GM12864 (cell line): ENCODE measurements around the gene CILP.

Source experiments
- DNase-seq: peaks from one replicate; pipeline ENCODE4 v3.0.0-alpha.2; 2011; ENCODE audit warnings: low read depth
- H3K4me3 ChIP-seq: 2 replicates; pipeline ENCODE4 v1.5.1; 2011; ENCODE audit warnings: mild to moderate bottlenecking, low read depth, low read length, control low read depth
- TF ChIP-seq, protein P1 (sequence below): IDR thresholded peaks from 2 replicates; pipeline ENCODE4 v1.5.1; 2011; ENCODE audit warnings: low read depth, mild to moderate bottlenecking, moderate library complexity, low read length, control low read depth, inconsistent platforms; ENCODE audit errors: missing control alignments

The CILP gene

DNA sequence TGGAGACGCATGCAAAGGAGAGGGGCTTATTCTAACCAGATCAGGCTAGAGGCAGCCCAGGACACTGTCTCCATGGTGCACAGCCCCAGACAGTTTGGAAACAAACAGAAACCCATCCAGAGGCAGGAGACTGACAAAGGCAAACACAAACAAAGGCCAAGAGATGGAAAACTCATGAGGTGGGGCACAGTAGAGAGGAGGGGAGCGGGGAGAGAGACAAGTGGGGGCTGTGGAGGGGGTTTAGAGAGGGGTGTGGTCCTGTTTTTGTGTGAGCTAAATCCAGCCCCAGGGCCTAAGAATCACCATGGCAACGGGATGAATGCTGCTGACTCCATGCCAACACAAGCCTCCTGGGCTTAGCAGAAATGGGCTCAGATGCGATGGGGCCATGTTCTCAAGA lies 43.1 kb upstream of the CILP start:
- H3K4me3 ChIP-seq: no peak overlapping the region
- DNase-seq: no peak
- TF ChIP-seq, protein P1, sequence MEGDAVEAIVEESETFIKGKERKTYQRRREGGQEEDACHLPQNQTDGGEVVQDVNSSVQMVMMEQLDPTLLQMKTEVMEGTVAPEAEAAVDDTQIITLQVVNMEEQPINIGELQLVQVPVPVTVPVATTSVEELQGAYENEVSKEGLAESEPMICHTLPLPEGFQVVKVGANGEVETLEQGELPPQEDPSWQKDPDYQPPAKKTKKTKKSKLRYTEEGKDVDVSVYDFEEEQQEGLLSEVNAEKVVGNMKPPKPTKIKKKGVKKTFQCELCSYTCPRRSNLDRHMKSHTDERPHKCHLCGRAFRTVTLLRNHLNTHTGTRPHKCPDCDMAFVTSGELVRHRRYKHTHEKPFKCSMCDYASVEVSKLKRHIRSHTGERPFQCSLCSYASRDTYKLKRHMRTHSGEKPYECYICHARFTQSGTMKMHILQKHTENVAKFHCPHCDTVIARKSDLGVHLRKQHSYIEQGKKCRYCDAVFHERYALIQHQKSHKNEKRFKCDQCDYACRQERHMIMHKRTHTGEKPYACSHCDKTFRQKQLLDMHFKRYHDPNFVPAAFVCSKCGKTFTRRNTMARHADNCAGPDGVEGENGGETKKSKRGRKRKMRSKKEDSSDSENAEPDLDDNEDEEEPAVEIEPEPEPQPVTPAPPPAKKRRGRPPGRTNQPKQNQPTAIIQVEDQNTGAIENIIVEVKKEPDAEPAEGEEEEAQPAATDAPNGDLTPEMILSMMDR: no peak

DNA sequence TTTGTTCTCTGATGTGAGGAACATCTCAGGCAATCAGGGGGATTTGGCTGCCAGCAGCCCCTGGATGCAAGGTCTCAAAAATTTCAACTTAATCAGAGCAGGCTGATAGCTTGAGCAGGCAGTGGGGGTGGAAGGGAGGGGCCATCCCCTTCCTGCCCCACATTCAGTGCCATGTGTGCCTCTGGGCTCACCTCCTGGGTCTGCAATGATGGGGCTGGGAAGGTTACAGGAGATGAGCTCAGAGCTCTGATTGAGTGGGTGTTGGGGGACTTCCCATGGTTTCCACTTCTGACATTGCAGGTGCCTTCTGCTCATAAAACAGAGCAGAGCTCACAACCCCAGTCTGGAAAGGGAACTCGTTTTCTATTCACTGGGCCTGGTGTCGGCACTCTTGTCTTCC lies 38.4 kb upstream of the CILP start:
- no peak overlapping the region for H3K4me3 ChIP-seq
- peak; percentile 36 for DNase-seq
- TF ChIP-seq, protein P1: no peak

DNA sequence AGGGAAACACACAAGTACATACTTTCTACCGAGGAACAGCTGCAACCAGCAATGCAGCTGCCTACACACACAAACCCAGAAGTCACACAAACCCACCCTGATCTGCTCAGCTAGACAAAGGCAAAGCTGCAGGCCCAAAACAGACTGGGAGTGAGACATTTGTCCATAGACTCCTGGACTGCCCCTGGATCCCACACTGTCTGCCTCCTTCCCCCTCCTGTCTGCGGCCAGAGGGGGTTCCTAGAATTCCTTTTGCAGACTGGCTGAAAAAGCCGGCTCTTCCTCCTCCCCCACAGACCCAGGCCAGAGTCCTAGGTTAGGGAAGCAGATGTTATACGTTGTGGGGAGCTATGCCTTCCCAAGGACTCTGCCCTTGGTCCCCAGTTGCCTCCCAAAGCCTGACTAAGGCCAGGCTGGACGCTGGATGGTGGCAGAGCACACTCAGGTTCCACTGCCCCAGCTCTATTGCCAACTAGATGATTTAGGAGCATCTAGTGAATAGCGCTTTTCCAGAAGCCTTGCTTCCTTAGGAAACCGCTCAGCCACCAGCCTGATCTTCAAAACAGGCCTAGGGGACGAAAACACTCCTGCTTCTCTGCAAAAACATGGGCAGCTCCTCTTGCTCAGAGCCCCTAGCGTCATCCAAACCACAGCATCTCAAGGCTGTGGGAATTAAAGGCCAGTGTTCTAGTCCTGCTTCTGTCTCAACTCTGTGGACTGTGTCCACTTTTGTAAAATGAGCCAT lies 37.4 kb upstream of the CILP start:
- DNase-seq: no peak
- H3K4me3 ChIP-seq: no peak overlapping the region
- TF ChIP-seq, protein P1: no peak

DNA sequence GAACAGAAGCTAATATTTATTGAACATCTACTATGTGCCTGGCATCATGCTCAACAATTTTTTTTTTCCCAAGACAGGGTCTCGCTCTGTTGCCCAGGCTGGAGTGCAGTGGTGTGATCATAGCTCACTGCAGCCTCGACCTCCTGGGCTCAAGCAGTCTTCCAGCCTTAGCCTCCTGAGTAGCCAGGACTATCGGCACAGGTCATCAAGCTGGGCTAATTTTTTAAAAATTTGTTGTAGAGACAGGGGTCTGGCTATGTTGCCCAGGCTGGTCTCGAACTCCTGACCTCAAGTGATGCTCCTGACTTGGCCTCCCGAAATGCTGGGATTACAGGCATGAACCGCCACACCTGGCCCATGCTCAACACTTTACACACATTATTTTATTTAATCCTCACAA lies 35.7 kb upstream of the CILP start:
- TF ChIP-seq, protein P1: no peak
- no peak for DNase-seq
- H3K4me3 ChIP-seq: no peak overlapping the region

DNA sequence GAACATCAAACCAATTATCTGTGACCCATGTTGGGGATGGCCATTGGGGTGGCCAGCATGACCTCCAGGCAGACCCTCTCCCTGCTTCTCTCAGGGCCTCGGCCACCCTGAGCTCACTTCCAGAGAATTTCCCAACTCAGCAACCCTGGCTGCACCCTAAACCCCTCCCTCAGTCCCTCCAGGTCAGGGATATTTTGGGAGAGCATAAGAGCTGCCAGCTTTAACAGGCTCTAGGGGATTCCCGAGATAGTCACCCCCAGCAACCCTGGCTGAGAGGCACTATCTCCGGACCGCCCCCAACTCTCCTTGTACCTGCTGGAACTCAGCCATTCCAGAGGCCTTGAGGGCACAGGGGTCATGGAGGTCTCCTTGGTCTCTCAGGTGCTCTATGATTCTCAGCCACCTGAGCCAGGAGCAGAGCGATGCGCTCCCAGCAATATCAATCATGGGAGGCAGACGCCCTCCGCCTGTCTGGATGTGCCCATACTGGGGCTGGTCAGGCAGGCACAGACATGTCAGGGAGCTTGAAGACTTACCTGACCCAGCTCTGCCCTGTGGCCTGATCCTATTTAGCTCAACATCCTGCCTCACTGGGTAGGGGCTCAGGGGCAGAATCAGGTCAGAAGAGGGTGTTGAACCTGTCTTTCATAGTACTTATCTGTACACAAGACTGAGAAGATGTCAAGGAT lies 34.9 kb upstream of the CILP start:
- no peak for DNase-seq
- TF ChIP-seq, protein P1: no peak
- no peak overlapping the region for H3K4me3 ChIP-seq

DNA sequence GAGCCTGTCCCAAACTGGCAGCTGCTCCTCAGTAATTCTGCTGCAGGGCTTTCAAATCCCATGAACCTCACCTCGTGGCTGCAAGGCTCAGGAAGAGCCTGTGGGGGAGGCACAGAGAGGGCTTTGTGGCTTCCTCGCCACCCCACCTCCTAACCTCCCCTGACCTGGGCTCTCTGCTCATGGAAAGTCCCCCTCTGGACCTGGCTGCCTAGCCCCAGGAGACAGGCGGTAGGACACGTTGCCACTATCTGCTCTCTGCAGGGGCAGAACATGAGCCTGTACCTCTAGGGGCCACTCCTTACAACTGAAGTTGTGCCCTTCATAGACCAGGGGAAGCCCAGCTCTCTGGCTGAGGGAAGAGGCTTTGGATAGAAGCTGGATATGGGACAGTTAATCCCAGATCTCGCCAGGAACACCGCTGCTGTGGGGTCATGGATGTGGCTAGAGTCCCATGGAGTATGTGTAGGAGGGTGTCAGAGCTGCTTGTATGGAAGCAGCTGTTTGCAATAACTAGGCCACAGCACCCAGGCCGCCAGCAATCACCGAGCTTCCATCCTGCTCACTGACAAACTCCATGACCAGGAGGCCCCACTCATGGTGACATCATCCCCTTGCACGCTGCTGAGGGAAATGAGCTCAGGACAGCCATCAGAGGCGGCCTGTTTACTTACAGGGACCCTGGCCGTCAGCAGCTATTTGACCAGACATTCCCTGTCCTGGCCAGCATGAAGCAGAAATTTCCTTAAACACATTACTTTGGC lies 34.0 kb upstream of the CILP start:
- TF ChIP-seq, protein P1: no peak
- no peak overlapping the region for H3K4me3 ChIP-seq
- no peak for DNase-seq
